ENCODE measurements around the gene ARVCF. TPM values are rescaled to one million over a fixed set of nuclear protein-coding genes. Genes with fewer than 3 reads are reported as not detected.

Gene ARVCF
- polyA plus RNA-seq, 1 donor from 2014 or later = 112 TPM

GRCh38 chr22:20037419-20037818, 20.8 kb upstream of the ARVCF start:
- TF ChIP-seq POLR2AphosphoS5 (IDR thresholded peaks at IDR 0.05) (no peak), MXI1 (conservative IDR thresholded peaks at IDR 0.05; ENCODE audit: poor library complexity, severe bottlenecking) (no peak), RAD21 (conservative IDR thresholded peaks at IDR 0.05) (no peak), CTCF (IDR thresholded peaks at IDR 0.05; ENCODE audit: poor library complexity, severe bottlenecking) (no peak), EZH2 (IDR thresholded peaks at IDR 0.05; ENCODE audit: borderline replicate concordance, insufficient read depth, low read length, poor library complexity, severe bottlenecking) (no peak), TAF1 (IDR thresholded peaks at IDR 0.05; ENCODE audit: low read depth) (no peak), REST (IDR thresholded peaks at IDR 0.05; ENCODE audit: borderline replicate concordance) (no peak)
- no peak overlapping the region for H2AFZ ChIP-seq (ENCODE audit: low read depth, low read length)
- H3K79me2 ChIP-seq (replicated peaks; ENCODE audit: insufficient read depth, low read length) = no peaks in the 10 kb centered on the region
- no peak overlapping the region for H3K4me3 ChIP-seq (ENCODE audit: low read length)
- H3K36me3 ChIP-seq (ENCODE audit: insufficient read depth, low read length) = no peaks in the 10 kb centered on the region
- no peaks in the 10 kb centered on the region for H3K9me3 ChIP-seq (ENCODE audit: low read length)
- no peaks in the 10 kb centered on the region for H3F3A ChIP-seq (ENCODE audit: insufficient read depth, low read length, poor library complexity, severe bottlenecking)
- H4K20me1 ChIP-seq (ENCODE audit: insufficient read depth) = no peaks in the 10 kb centered on the region
- no peak overlapping the region for H3K9ac ChIP-seq (ENCODE audit: low read length)
- no peak overlapping the region for H3K4me2 ChIP-seq (ENCODE audit: low read length)
- H3K9me2 ChIP-seq (ENCODE audit: insufficient read depth, low read length) = no peaks in the 10 kb centered on the region
- H3K27me3 ChIP-seq (ENCODE audit: insufficient read depth, low read depth, low read length) = no peaks in the 10 kb centered on the region
- H3K27ac ChIP-seq (ENCODE audit: low read length) = no peak overlapping the region

- Histone ChIP-seq H3K9ac (ENCODE audit: low read length) (no peak overlapping the region), H2AFZ (ENCODE audit: low read depth, low read length) (no peak overlapping the region), H3K9me3 (ENCODE audit: low read length) (no peaks in the 10 kb centered on the region), H3K79me2 (replicated peaks; ENCODE audit: insufficient read depth, low read length) (no peaks in the 10 kb centered on the region), H3K36me3 (ENCODE audit: insufficient read depth, low read length) (no peaks in the 10 kb centered on the region), H3K4me2 (ENCODE audit: low read length) (no peak overlapping the region), H3K4me3 (ENCODE audit: low read length) (no peak overlapping the region), H3K27me3 (ENCODE audit: insufficient read depth, low read depth, low read length) (no peaks in the 10 kb centered on the region), H3F3A (ENCODE audit: insufficient read depth, low read length, poor library complexity, severe bottlenecking) (no peaks in the 10 kb centered on the region), H3K27ac (ENCODE audit: low read length) (no peak overlapping the region), H3K9me2 (ENCODE audit: insufficient read depth, low read length) (no peaks in the 10 kb centered on the region), H4K20me1 (ENCODE audit: insufficient read depth) (no peaks in the 10 kb centered on the region)
- TF ChIP-seq REST (IDR thresholded peaks at IDR 0.05; ENCODE audit: borderline replicate concordance) (no peak), CTCF (IDR thresholded peaks at IDR 0.05; ENCODE audit: poor library complexity, severe bottlenecking) (no peak), TAF1 (IDR thresholded peaks at IDR 0.05; ENCODE audit: low read depth) (no peak), POLR2AphosphoS5 (IDR thresholded peaks at IDR 0.05) (no peak), EP300 (conservative IDR thresholded peaks at IDR 0.05; ENCODE audit: poor library complexity, severe bottlenecking) (no peak), RAD21 (conservative IDR thresholded peaks at IDR 0.05) (no peak), MXI1 (conservative IDR thresholded peaks at IDR 0.05; ENCODE audit: poor library complexity, severe bottlenecking) (no peak), SMC3 (conservative IDR thresholded peaks at IDR 0.05; ENCODE audit: poor library complexity) (no peak), EZH2 (IDR thresholded peaks at IDR 0.05; ENCODE audit: borderline replicate concordance, insufficient read depth, low read length, poor library complexity, severe bottlenecking) (no peak)
Observed at GRCh38 chr22:20036535-20037392, 20.1 kb upstream of the ARVCF start.

Measured in neural cell (in vitro differentiated cells).